ENCODE measurements around the gene TKTL1. TPM values are rescaled to one million over a fixed set of nuclear protein-coding genes. Genes with fewer than 3 reads are reported as not detected.

TKTL1 gene
- total RNA-seq, 4 donors from 2014 or later: not detected

DNA sequence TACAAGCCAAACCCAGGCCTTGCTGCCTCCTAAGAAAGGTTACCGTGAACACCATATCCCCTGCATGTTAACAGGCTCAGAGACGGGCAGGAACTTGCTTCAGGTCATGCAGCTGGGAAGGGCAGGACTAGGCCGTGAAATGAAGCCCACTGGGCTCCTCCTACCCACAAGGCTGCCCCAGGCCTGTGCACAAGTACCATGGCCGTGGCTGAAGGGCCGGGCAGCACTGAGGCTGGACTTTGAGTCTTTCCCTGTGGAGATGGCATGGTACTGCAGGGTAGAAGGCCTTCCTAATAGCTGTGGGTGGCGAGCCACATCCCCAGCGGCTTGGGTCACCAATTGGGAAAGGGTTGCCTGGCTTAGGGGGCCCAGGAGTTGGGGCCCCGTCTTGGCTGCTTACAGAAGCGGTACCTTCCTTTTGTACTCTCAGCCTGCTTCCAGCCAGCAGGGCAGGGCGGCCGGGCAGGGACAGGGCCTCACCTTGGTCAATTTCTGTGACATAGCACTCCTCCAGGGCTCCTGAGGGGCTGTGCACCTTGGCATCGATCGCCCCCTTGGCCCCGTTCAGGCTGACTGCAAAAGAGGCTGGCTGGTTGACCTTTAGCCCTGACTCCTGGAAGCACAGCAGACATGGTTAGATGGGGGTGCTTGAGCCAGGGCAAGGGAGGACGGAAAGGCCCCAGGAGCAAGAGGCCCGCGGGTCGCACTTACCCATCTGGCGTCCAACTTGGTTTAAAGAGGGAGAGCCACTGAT lies 55.0 kb downstream of the TKTL1 start:
- peak; percentile 17 for DNase-seq
- in situ Hi-C loops (cut with MboI; ENCODE audit: low pct_ligation_motif_present in 1 of 4, low pct_unique_long_range_greater_than_20kb in 1 of 4, low sequenced_read_pairs in 3 of 4): no loop called here
- no peaks in the 10 kb centered on the region for H3K9me3 ChIP-seq
- intact Hi-C loops (cut with DNase I; ENCODE audit: low total_unique reads): loop anchor here (5.0 kb wide), 1 partner anchor 47 kb away; the partner anchor contains the start of gene RPL10
- H3K4me3 ChIP-seq: no peak overlapping the region
- no peak for TF ChIP-seq POLR2A (IDR thresholded peaks at IDR 0.05)
- TF ChIP-seq, protein P1, sequence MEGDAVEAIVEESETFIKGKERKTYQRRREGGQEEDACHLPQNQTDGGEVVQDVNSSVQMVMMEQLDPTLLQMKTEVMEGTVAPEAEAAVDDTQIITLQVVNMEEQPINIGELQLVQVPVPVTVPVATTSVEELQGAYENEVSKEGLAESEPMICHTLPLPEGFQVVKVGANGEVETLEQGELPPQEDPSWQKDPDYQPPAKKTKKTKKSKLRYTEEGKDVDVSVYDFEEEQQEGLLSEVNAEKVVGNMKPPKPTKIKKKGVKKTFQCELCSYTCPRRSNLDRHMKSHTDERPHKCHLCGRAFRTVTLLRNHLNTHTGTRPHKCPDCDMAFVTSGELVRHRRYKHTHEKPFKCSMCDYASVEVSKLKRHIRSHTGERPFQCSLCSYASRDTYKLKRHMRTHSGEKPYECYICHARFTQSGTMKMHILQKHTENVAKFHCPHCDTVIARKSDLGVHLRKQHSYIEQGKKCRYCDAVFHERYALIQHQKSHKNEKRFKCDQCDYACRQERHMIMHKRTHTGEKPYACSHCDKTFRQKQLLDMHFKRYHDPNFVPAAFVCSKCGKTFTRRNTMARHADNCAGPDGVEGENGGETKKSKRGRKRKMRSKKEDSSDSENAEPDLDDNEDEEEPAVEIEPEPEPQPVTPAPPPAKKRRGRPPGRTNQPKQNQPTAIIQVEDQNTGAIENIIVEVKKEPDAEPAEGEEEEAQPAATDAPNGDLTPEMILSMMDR (IDR thresholded peaks at IDR 0.05): peak in 1 of 5 experiments; percentile 34
- H3K27me3 ChIP-seq: no peaks in the 10 kb centered on the region
- peaks cover 0 to 5% (median 0%) of the 10 kb centered on the region in 4 donors for H3K36me3 ChIP-seq
- peaks cover 0 to 11% (median 5%) of the 10 kb centered on the region in 4 donors for H3K4me1 ChIP-seq
- peak overlapping the region; percentile 40 to 99 (median 64) for H3K27ac ChIP-seq
- 76% methylated on average over 19 of the region's 19 CpGs; no CpG with 5 or more reads in 1 of the 2 donors for WGBS, 2 donors (ENCODE audit: low coverage in 1 of 2)

DNA sequence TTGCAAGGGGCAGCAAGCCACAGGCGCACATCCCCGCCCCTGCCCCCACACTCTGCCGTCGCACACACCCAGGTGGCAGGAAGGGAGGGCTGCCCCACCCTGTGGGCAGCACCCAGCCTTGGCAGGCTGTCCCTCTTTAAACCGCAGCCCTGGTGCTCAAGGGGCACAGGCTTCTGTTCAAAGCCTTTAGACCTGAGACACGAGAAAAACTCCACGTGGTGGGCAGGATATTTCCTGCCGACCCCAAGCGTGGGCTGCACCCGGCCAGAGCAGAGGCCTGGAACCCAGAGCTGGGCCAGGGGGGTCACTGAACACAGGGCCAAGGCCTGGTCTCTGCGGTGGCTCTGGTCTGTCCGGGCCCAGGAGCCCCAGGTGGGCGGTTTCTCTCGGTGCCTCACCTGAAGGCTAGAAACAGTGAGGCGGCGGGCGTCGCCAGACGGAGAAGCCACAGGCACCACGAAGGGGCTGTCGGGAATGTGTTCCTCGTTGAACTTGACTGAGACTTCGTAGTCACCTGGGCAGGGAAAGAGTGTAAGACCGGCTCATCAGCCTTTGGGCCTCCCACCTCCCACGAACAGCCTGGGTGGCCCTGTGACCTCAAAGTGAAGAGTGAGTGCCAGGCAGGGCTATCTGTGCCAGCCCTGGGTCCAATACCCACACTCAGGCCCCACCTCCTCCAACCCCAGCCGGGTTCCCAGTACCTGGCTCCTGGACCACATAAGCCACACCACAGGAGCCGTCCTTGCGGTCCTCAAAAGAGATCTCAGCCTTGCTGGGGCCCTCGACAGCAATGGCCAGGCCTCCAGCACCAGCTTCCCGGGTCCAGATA lies 55.8 kb downstream of the TKTL1 start:
- no peak for TF ChIP-seq EP300 (IDR thresholded peaks at IDR 0.05; ENCODE audit: low read depth)
- TF ChIP-seq, protein P1 (IDR thresholded peaks at IDR 0.05): no peak
- no peak for TF ChIP-seq POLR2AphosphoS5 (IDR thresholded peaks at IDR 0.05)
- TF ChIP-seq POLR2A (IDR thresholded peaks at IDR 0.05): no peak
- Histone ChIP-seq H3K27me3 (no peaks in the 10 kb centered on the region), H3K4me3 (no peak overlapping the region), H3K4me1 (peaks cover 0 to 11% (median 5%) of the 10 kb centered on the region in 4 donors), H3K27ac (peak overlapping the region; percentile 40 to 99 (median 64)), H3K9me3 (no peaks in the 10 kb centered on the region), H3K36me3 (peaks cover 0 to 5% (median 0%) of the 10 kb centered on the region in 4 donors)
- WGBS, 2 donors (ENCODE audit: low coverage in 1 of 2): 67% methylated on average over 27 of the region's 30 CpGs; no CpG with 5 or more reads in 1 of the 2 donors
- in situ Hi-C loops (cut with MboI; ENCODE audit: low pct_ligation_motif_present in 1 of 4, low pct_unique_long_range_greater_than_20kb in 1 of 4, low sequenced_read_pairs in 3 of 4) (no loop called here), intact Hi-C loops (cut with DNase I; ENCODE audit: low total_unique reads) (loop anchor here (5.0 kb wide), 1 partner anchor 46 kb away; the partner anchor contains the start of gene RPL10)
- peak; percentile 71 for DNase-seq

DNA sequence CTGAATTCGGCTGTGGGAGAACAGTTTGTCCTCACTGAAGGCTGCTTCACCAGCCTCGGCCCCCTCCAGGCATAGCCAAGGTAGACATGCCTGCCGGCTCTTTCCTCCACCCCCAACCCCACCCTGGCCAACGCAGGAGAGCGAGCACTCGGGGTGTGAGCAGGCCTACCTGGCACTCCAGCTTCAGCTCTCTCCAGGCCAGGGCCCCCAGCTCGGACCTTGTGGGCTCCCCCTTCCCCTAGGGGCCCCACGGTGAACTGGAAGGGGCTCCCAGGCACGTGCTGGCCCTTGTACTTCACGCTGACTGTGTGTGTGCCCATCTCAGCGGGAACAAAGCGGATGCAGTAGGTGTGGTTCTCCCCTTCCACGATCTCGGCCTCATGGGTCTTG lies 56.4 kb downstream of the TKTL1 start:
- H3K4me3 ChIP-seq: no peak overlapping the region
- H3K27me3 ChIP-seq: no peaks in the 10 kb centered on the region
- peaks cover 0 to 11% (median 5%) of the 10 kb centered on the region in 4 donors for H3K4me1 ChIP-seq
- H3K27ac ChIP-seq: peak overlapping the region; percentile 40 to 99 (median 64)
- TF ChIP-seq POLR2A (IDR thresholded peaks at IDR 0.05) (no peak), POLR2AphosphoS5 (IDR thresholded peaks at IDR 0.05) (no peak), EP300 (IDR thresholded peaks at IDR 0.05; ENCODE audit: low read depth) (no peak)
- TF ChIP-seq, protein P1 (IDR thresholded peaks at IDR 0.05): no peak
- H3K36me3 ChIP-seq: peaks cover 0 to 5% (median 0%) of the 10 kb centered on the region in 4 donors
- in situ Hi-C loops (cut with MboI; ENCODE audit: low pct_ligation_motif_present in 1 of 4, low pct_unique_long_range_greater_than_20kb in 1 of 4, low sequenced_read_pairs in 3 of 4) (no loop called here), intact Hi-C loops (cut with DNase I; ENCODE audit: low total_unique reads) (loop anchor here (5.0 kb wide), 1 partner anchor 45 kb away; the partner anchor contains the start of gene RPL10)
- DNase-seq: peak; percentile 7
- 89% methylated on average over 5 of the region's 14 CpGs; no CpG with 5 or more reads in 1 of the 2 donors for WGBS, 2 donors (ENCODE audit: low coverage in 1 of 2)
- H3K9me3 ChIP-seq: no peaks in the 10 kb centered on the region

DNA sequence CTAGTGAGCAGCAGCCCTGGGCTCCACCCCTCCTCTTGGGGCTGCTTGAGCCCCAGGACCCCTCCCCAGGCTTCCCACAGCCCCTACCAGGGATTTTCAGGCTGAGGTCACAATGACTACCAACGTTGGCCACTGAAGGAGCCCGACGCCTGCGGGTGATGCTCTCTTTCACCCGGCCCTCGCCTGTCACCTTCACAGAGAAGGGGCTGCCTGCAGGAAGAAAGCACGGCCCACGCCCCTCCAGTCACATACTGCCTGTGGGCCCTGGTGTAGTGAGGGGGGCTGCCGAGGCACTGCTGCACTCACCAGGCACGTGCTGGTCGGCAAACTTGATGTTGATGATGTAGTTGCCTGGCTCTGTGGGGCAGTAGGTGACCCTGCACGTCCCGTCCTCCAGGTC lies 56.9 kb downstream of the TKTL1 start:
- peaks cover 0 to 5% (median 0%) of the 10 kb centered on the region in 4 donors for H3K36me3 ChIP-seq
- peak overlapping the region in 3 of 4 donors; percentile 58 to 99 (median 70) for H3K27ac ChIP-seq
- intact Hi-C loops (cut with DNase I; ENCODE audit: low total_unique reads): loop anchor here (5.0 kb wide), 1 partner anchor 45 kb away; the partner anchor contains the start of gene RPL10
- peaks cover 0 to 11% (median 5%) of the 10 kb centered on the region in 4 donors for H3K4me1 ChIP-seq
- TF ChIP-seq POLR2A (IDR thresholded peaks at IDR 0.05) (no peak), EP300 (IDR thresholded peaks at IDR 0.05; ENCODE audit: low read depth) (no peak), POLR2AphosphoS5 (IDR thresholded peaks at IDR 0.05) (no peak)
- TF ChIP-seq, protein P1 (IDR thresholded peaks at IDR 0.05): no peak
- 88% methylated on average over 13 of the region's 13 CpGs; no CpG with 5 or more reads in 1 of the 2 donors for WGBS, 2 donors (ENCODE audit: low coverage in 1 of 2)
- no peak overlapping the region for H3K4me3 ChIP-seq
- in situ Hi-C loops (cut with MboI; ENCODE audit: low pct_ligation_motif_present in 1 of 4, low pct_unique_long_range_greater_than_20kb in 1 of 4, low sequenced_read_pairs in 3 of 4): no loop called here
- H3K9me3 ChIP-seq: no peaks in the 10 kb centered on the region
- H3K27me3 ChIP-seq: no peaks in the 10 kb centered on the region
- DNase-seq: no peak

All from transverse colon (tissue), 4 donors.